Testis (tissue), 3 donors: ENCODE measurements around the gene CDH12. TPM values are rescaled to one million over a fixed set of nuclear protein-coding genes. Genes with fewer than 3 reads are reported as not detected.

Experiments
- DNase-seq: peaks from one replicate; pipeline ENCODE4 v3.0.0-alpha.2; 2019
- H3K27ac ChIP-seq, 2 donors: fragments of 200-600 bp; sonication (generic); one replicate each; pipeline ENCODE4 v1.5.1; 2019
- H3K27me3 ChIP-seq: fragments of 200-600 bp; sonication (generic); one replicate; pipeline ENCODE4 v1.5.1; 2019
- H3K36me3 ChIP-seq: fragments of 200-600 bp; sonication (generic); one replicate; pipeline ENCODE4 v1.5.1; 2017; ENCODE audit warnings: low read depth; ENCODE audit errors: missing control alignments
- H3K4me1 ChIP-seq: fragments of 200-600 bp; sonication (generic); one replicate; pipeline ENCODE4 v1.5.1; 2019
- H3K4me3 ChIP-seq, 2 donors: fragments of 200-600 bp; sonication (generic); one replicate each; pipeline ENCODE4 v1.5.1; 2017 to 2019
- H3K9me3 ChIP-seq: fragments of 200-600 bp; sonication (generic); one replicate; pipeline ENCODE4 v1.5.1; 2017
- POLR2A ChIP-seq: fragments of 450-650 bp; IDR thresholded peaks from one replicate; pipeline ENCODE4 v1.6.1; 2017; ENCODE audit warnings: antibody characterized with exemption, mild to moderate bottlenecking, moderate library complexity
- WGBS, 2 donors: methylation state at CpG; one replicate each; pipeline ENCODE4 v1.1.5; 2018; 5-methylcytosine and 5-hydroxymethylcytosine counted together
- intact Hi-C: fragments of 100-400 bp; cut with DNase I; formaldehyde crosslinking; loops from one replicate; pipeline ENCODE4 v1.15.1; 2023; ENCODE audit warnings: low total_unique reads
- polyA plus RNA-seq: library from polyadenylated mRNA; stranded (reverse); fragments of 350-450 nt; fragmentation: Illumina TruSeq; extraction: RNeasy Lipid Tissue Mini Kit (QIAGEN cat#74804); gene quantifications from one replicate; pipeline ENCODE4 v1.2.3, GENCODE V29; 2014; ENCODE audit warnings: low read depth, low replicate concordance; ENCODE audit not compliant: insufficient read depth
- total RNA-seq, 2 donors: library from RNA; depleted of rRNA; stranded (reverse); fragments of >200 nt; gene quantifications; one replicate each; pipeline ENCODE4 v1.2.3, GENCODE V29; 2016
- TF ChIP-seq, protein P1 (sequence below), 3 experiments: fragments of 450-650 bp in 2 of 3; fragments of 200-600 bp in 1 of 3; sonication (generic) in 1 of 3; IDR thresholded peaks; one replicate each; pipeline ENCODE4 v1.5.1; 2016 to 2019; ENCODE audit warnings: antibody characterized with exemption in 3 of 3, mild to moderate bottlenecking in 2 of 3, moderate library complexity in 1 of 3

The CDH12 gene
- total and polyA plus RNA-seq, 3 donors from 2014 or later = 0.87 to 2.3 (median 2.3) TPM

DNA sequence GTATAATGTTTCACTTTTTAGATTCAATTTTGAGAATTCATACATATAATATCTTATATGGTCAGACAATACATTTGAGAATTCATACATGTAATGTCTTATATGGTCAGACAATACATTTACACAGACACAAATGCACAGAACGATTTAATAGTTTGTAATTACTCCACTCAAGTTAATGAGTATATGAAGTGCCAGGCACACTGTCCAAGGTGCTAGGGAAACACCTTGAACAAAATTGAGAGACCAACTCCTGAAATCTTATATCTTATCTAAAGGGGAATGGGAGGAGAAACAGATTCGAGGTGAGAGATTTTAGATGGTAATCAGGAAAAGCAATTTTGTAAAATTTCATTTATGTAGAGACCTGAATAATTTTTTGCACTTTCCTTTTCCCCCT lies 994.7 kb downstream of the CDH12 start:
- intact Hi-C loops = no loop called here
- H3K4me1 ChIP-seq = no peaks in the 10 kb centered on the region
- WGBS, 2 donors = 58 to 73% methylated on average over 2 of the region's 2 CpGs
- no peak overlapping the region for H3K4me3 ChIP-seq
- no peaks in the 10 kb centered on the region for H3K9me3 ChIP-seq
- H3K36me3 ChIP-seq = no peaks in the 10 kb centered on the region
- H3K27ac ChIP-seq = no peak overlapping the region
- TF ChIP-seq, protein P1, sequence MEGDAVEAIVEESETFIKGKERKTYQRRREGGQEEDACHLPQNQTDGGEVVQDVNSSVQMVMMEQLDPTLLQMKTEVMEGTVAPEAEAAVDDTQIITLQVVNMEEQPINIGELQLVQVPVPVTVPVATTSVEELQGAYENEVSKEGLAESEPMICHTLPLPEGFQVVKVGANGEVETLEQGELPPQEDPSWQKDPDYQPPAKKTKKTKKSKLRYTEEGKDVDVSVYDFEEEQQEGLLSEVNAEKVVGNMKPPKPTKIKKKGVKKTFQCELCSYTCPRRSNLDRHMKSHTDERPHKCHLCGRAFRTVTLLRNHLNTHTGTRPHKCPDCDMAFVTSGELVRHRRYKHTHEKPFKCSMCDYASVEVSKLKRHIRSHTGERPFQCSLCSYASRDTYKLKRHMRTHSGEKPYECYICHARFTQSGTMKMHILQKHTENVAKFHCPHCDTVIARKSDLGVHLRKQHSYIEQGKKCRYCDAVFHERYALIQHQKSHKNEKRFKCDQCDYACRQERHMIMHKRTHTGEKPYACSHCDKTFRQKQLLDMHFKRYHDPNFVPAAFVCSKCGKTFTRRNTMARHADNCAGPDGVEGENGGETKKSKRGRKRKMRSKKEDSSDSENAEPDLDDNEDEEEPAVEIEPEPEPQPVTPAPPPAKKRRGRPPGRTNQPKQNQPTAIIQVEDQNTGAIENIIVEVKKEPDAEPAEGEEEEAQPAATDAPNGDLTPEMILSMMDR (IDR thresholded peaks at IDR 0.05) = no peak
- TF ChIP-seq POLR2A = no peak
- no peaks in the 10 kb centered on the region for H3K27me3 ChIP-seq
- DNase-seq = no peak

- TF ChIP-seq, protein P1 (IDR thresholded peaks at IDR 0.05) = no peak
- TF ChIP-seq POLR2A = no peak
- Histone ChIP-seq H3K9me3 (no peaks in the 10 kb centered on the region), H3K27ac (no peak overlapping the region), H3K27me3 (no peaks in the 10 kb centered on the region), H3K4me3 (no peak overlapping the region), H3K4me1 (no peaks in the 10 kb centered on the region), H3K36me3 (no peaks in the 10 kb centered on the region)
- intact Hi-C loops = no loop called here
- WGBS, 2 donors = 82 to 84% methylated on average over 3 of the region's 3 CpGs
- DNase-seq = no peak
Observed at GRCh38 chr5:21856987-21857386, 996.2 kb downstream of the CDH12 start.

- no peaks in the 10 kb centered on the region for H3K27me3 ChIP-seq
- WGBS, 2 donors = 66 to 69% methylated on average over 2 of the region's 2 CpGs
- H3K27ac ChIP-seq = no peak overlapping the region
- TF ChIP-seq POLR2A = no peak
- TF ChIP-seq, protein P1 (IDR thresholded peaks at IDR 0.05) = no peak
- H3K9me3 ChIP-seq = no peaks in the 10 kb centered on the region
- intact Hi-C loops = no loop called here
- no peak for DNase-seq
- H3K4me3 ChIP-seq = no peak overlapping the region
- H3K4me1 ChIP-seq = no peaks in the 10 kb centered on the region
- no peaks in the 10 kb centered on the region for H3K36me3 ChIP-seq
Observed at GRCh38 chr5:21847300-21847699, 1005.8 kb downstream of the CDH12 start.

GRCh38 chr5:21844960-21845359 lies 1008.2 kb downstream of the CDH12 start:
- Histone ChIP-seq H3K36me3 (no peaks in the 10 kb centered on the region), H3K9me3 (no peaks in the 10 kb centered on the region), H3K27me3 (no peaks in the 10 kb centered on the region), H3K27ac (no peak overlapping the region), H3K4me3 (no peak overlapping the region), H3K4me1 (no peaks in the 10 kb centered on the region)
- intact Hi-C loops = no loop called here
- WGBS, 2 donors = 84 to 100% methylated on average over 1 of the region's 1 CpG
- no peak for DNase-seq
- TF ChIP-seq, protein P1 (IDR thresholded peaks at IDR 0.05) = no peak
- TF ChIP-seq POLR2A = no peak

DNA sequence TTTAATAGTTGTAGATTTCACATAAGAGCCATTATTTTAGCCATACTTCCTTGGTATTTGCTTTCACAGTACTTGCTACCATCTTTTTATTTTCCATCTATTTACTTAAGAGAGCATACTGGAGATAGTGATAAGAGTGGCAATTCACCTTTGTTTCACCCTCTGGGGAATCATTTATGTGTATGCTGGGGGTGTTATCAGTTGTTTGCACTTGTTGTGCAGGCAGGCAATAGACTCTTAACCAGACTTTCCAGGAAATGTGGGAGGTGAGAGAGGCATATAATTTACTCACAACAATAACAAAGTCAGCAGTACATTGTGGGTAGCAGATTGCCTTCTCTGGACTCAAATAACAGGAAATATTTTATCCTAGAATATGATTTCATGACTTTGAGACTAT lies 1018.3 kb downstream of the CDH12 start:
- intact Hi-C loops = no loop called here
- Histone ChIP-seq H3K36me3 (no peaks in the 10 kb centered on the region), H3K27me3 (no peaks in the 10 kb centered on the region), H3K4me3 (no peak overlapping the region), H3K4me1 (no peaks in the 10 kb centered on the region), H3K27ac (no peak overlapping the region), H3K9me3 (no peaks in the 10 kb centered on the region)
- DNase-seq = no peak
- no peak for TF ChIP-seq POLR2A
- TF ChIP-seq, protein P1 (IDR thresholded peaks at IDR 0.05) = no peak
